ENCODE results near the gene ZNF169.
"Not testable (repeated sequence)": the region's sequence is repeated elsewhere in the genome, so short reads cannot be mapped to it uniquely, and the experiment has no call there.

ZNF169 gene

DNA sequence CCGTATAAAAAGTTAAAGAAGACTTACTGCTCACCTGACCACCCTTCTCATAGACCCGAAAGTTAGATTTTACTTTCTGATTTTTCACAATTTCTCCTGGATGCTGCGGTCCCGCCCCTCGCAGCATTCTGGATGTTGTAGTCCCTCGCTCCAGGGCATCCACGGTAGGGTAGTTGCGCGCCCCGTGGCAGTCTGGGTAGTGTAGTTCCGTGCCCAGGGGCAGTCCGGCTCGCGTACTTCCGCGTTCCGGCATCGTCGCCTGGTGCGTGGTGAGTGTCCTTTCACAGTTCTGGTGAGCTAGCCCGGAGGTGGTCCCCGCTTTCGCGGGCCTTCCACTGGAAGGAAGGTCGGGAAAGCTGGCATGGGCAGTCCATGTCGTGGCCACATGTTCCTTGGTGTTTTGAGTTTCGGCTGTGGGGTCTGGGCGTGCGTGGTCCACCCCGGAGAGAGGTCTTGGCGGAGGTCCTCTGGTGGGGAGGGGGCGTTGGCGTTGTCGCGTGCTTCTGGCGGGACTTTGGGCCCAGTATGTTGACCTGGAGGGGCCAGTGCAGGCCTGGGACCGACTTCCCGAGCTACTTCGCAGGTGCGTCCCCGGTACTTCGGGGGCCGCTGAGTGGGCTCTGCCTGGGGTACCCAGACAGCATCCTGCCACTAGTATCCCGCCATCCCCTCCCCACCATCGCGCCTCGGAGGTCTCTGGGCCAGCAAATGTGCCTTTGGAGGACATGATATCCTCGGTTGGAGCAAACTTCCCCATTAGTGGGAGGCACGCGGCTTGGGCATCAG, at the start of gene ZNF169:
ZNF169 (plus strand) TSS at position 222 of the 786 bp plus-strand sequence. CDS start 19,515 bp downstream, outside the sequence.
- DNase-seq = peak; percentile 59

- no peak for DNase-seq
Observed at GRCh38 chr9:94210616-94211603, 48.2 kb upstream of the ZNF169 start.

GRCh38 chr9:94212091-94212490, 47.0 kb upstream of the ZNF169 start:
- no peak for DNase-seq

- no peak for DNase-seq
Observed at GRCh38 chr9:94212531-94212930, 46.6 kb upstream of the ZNF169 start.

DNA sequence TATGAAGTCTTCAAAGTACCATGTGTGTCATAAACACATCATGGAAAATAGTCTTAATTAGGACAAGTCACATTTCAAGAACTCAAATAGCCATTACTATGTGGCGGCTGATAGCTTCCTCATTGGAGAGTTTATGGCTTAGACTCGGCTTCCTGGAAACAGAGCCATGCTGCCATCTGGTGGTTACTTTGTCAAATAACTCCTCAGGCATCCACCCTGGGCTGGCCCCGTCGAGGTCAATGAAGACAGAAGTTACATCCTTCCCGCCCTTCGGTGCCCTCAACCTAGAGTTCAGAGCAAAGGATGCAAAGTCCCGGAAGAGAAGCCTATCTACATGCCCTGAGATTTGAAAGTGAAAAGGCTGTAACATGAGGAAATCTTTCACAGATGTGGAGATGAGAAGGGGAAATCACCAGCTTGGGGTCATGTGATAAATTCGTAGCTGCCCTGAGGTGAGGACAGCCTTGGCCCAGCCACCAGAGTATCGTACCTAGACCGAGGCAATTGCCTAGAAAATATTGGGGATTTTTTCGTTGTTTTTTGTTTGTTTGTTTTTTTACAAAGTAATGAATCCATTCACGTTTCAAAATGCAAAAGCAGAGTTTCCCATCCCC, 45.5 kb upstream of the ZNF169 start:
- DNase-seq = peak; percentile 3

DNA sequence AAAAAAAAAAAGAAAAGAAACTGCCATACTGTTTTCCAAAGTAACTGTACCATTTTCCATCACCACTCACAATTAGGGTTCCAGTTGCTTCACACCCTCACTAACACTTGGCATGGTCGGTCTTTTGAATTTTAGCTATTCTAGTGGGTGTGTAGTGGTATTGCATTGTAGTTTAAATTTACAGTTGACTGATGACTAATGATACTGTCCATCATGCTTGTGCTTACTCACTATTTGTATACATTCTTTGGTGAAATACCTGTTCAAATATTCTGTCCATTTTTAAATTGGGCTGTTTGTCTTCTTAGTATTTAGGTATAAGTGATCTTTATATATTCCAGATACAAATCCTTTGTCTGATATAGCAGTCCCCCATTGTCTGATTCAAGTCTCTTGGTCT, 36.2 kb upstream of the ZNF169 start:
- no peak for DNase-seq

- not testable (repeated sequence) for DNase-seq
Observed at GRCh38 chr9:94225413-94225812, 33.7 kb upstream of the ZNF169 start.

DNA sequence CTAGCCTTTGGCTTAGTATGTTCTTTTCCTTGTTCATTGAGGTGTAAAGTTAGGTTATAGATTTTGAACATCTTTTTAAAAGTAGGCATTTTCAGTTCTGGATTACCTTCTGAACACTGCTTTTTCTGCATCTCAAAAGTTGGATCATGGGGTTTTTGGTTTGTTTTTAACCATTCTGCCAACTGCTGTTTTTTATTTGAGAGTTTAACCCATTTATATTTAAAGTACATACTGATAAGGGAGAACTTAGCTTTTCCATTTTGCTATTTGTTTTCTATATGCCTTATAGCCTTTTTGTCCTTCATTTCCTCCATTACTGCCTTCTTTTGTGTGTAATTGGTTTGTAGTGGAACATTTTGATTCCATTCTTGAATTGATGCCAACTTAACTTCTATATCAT, 30.5 kb upstream of the ZNF169 start:
- no peak for DNase-seq

DNA sequence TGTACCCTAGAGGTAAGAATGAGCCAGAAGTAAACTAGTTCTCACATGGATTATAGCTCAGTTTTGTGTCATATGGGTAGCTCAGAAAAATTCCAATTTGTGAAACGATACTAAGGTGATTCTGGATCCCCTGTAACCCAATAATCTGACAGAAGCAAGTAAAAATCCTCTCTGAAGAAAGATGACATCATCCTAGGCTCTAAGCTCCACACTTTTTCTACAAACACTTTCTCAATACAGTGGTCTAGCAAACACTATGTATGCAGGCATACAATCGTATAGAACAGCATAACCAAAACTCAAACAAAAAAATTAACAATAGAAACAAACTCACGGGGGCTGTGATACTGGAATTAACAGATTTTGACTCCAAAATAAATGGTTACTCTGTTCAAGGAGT, 26.7 kb upstream of the ZNF169 start:
- DNase-seq = no peak

GRCh38 chr9:94241098-94241497, 18.0 kb upstream of the ZNF169 start:
- DNase-seq = not testable (repeated sequence)

DNA sequence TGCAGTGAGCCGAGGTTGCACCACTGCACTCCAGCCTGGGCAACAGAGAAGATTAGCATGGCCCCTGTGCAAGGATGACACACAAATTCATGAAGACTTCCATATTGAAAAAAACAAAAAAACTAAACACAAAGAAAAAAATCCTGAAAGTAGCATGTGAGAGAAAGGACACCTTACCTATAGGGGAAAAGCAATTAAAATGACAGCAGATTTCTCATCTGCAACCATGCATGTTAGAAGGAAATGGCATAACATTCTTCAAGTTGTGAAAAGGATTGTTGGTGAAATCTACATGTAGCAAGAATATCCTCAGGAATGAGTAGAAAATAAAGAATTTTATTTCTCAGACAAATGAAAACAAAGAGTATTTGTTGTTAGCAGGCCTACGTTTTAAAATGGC, 13.4 kb upstream of the ZNF169 start:
- no peak for DNase-seq

DNA sequence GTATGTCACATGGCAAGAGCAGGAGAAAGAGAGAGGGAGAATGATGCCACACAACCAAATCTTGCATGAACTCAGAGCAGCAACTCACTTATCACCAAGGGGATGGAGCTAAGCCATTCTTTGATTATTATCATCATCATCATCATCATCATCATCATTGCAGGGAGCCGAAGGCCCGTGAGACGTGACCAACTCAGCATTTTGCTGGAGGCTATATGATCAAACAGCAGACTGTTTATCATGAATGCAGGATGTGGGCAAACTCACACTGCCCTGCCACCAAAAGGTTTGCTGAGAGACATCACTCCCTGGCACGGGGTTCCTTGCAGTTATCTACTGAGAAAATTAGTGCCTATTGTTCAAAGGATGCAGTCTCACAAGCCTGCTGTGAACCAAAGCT, 8.6 kb upstream of the ZNF169 start:
- DNase-seq = no peak

DNA sequence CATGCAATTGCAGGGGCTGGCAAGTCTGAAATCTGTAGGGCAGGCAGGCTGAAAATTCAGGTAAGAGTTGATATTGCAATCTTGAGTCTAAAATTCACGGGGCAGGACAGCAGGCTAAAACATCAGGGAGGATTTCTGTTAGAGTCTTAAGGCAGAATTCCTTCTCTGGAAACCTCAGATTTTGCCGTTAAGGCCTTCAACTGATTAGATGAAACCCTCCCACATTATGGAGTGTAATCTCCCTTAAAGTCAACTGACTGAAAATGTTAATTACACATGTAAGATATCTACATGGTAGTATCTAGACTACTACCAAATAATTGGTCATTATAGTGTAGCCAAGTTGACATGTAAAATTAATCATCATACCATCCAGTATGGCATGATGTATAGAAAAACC, 3.1 kb upstream of the ZNF169 start:
- no peak for DNase-seq

DNA sequence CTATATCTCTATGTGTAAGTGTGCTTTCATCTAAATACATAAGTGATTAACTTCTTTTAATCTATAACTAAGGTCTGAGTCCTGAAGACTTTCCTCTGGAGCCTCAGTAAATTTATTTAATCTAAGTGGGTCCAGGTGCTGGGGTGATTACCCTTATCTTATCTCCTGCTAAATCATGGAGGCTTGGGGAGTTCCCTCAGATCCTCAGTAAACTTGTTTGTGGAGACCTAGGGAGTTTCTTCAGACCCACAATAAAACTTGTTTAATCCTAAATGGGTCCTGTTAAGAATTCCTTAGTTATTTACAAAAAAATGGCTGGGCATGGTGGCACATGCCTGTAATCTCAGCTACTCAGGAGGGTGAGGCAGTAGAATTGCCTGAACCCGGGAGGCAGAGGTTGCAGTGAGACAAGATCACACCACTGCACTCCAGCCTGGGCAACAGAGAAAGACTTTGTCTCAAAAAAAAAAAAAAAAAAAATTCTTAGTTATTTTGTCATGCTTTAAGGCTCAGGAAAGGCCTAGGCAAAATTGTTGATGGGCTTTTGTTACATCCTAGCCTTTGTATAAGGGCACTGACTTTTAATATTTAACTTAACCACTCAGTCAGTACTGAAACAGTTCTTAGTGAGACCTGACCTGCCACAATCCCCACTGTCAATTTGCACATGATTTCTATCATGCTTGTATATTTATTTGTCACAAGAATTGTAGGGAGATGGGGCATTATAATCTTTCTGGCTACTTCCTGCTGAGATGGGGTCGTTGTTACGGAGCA, 6.7 kb downstream of the ZNF169 start:
- DNase-seq = not testable (repeated sequence)

DNA sequence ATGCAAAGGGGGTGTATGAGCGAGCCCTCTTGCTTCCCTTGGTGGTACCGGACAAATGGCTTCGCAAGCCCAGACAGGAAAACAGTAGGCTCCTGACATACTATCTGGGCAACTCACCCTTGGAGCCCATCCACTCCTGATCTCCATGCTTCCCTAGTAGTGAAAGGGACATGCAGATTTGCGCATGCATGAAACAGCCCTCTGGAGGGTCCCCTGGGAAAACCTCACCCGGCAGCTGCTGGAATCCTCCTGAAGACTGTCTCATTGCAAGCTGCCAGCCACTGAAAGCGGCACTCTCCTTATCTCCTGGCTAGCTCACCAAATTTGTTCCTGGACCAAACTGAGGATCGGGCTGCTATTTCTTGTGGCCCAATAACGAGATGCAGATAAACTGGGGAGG, 10.2 kb downstream of the ZNF169 start:
- no peak for DNase-seq

DNA sequence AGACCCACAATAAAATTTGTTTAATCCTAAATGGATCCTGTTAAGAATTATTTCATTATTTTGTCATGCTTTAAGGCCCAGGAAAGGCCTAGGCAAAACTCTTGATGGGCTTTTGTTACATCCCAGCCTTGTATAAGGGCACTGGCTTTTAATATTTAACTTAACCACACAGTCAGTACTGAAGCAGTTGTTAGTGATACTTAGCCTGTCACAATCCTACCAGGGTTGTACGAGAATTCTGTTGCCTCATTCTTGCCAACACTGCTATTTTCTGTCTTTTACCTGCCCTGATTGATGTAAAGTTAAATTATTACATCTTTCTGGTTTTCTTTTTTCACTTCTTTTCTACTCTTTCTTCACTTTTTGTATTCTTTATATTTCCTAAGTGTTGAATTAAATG, 10.9 kb downstream of the ZNF169 start:
- DNase-seq = no peak

DNA sequence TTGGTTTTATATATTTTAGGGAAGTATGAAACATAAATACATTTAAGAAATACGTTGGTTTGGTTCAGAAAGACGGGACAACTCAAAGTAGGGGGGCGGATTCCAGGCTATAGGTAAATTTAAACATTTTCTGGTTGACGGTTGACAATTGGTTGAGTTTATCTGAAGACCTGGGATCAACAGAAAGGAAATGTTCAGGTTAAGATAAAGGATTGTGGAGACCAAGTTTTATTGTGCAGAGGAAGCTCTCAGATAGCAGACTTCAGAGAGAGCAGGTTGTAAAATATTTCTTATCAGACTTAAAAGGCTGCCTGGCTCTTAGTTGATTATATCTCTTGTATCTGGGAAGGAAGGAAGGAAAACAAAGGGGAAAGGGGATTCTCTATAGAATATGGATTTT, 17.9 kb downstream of the ZNF169 start:
- DNase-seq = not testable (repeated sequence)

DNA sequence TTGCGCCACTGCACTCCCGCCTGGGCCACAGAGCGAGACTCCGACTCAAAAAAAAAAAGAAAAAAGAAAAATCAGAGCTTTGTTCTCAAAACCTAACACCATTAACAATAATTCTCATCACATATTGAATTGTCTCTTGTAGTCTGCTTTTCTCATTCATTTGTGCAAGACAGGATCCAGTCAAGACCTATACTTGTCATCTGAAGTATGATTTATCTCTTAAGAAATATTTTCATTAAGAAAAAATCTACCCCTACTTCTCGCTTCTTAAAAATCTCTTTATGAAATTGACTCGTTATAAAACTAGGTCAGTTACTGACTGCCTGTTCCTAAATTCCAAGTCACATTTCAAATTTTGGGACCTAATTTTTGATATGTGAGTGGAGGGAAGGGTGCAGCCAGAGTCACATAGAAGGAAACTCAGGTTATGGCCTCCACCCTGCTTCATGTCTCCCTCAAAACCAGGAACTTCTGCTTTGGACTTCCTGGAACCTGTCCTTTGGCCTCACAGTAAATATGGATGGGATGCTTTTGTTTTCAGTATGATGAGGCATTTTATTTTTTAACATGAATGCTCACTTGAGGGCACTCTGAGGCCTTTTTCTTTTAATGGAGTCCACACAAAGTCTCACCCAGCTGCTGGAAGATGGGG, 18.9 kb downstream of the ZNF169 start:
- no peak for DNase-seq

- DNase-seq = no peak
Observed at GRCh38 chr9:94280409-94280989, 21.4 kb downstream of the ZNF169 start.

GRCh38 chr9:94281101-94281500, 22.0 kb downstream of the ZNF169 start:
- no peak for DNase-seq

GRCh38 chr9:94286116-94286515, 27.0 kb downstream of the ZNF169 start:
- DNase-seq = no peak
